Measurements from ENCODE around the gene CCM2.

DNA sequence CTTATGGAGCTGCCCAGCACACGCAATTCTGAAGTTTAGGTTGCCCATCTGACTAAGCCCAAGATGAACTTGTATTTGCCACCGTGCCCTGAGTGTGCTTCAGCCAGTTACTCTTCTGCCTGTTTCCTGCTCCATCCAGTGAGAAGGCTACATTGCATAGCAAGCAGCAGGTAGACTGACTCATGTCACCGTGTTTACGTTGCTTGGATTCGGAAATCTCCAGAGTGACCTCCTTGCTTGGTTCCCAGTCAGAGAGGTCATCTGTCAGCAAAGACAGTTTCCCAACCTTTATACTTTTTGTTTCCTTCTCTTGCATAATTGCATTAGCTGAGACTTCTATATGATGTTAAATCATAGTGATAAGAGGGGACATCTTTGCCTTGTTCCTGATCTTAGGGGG, 57.9 kb downstream of the CCM2 start:
- TF ChIP-seq, protein P1, sequence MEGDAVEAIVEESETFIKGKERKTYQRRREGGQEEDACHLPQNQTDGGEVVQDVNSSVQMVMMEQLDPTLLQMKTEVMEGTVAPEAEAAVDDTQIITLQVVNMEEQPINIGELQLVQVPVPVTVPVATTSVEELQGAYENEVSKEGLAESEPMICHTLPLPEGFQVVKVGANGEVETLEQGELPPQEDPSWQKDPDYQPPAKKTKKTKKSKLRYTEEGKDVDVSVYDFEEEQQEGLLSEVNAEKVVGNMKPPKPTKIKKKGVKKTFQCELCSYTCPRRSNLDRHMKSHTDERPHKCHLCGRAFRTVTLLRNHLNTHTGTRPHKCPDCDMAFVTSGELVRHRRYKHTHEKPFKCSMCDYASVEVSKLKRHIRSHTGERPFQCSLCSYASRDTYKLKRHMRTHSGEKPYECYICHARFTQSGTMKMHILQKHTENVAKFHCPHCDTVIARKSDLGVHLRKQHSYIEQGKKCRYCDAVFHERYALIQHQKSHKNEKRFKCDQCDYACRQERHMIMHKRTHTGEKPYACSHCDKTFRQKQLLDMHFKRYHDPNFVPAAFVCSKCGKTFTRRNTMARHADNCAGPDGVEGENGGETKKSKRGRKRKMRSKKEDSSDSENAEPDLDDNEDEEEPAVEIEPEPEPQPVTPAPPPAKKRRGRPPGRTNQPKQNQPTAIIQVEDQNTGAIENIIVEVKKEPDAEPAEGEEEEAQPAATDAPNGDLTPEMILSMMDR (conservative IDR thresholded peaks at IDR 0.05; ENCODE audit: low read length), result no peak
- TF ChIP-seq EZH2phosphoT487 (IDR thresholded peaks at IDR 0.05; ENCODE audit: borderline replicate concordance, low read depth, low read length), result no peak
